Mammary epithelial cell (primary cell): ENCODE data around the gene NNMT.

Experiments
- EZH2 ChIP-seq: IDR thresholded peaks from 2 replicates; pipeline ENCODE4 v1.6.1; 2012; ENCODE audit warnings: low read length, inconsistent platforms, borderline replicate concordance
- TF ChIP-seq, protein P1 (sequence below), 2 donors: IDR thresholded peaks in 1 of 2; conservative IDR thresholded peaks in 1 of 2; 2 replicates each; pipeline ENCODE4 v1.5.1; 2011 to 2012; ENCODE audit warnings: inconsistent platforms in 2 of 2, low read length in 2 of 2, mild to moderate bottlenecking in 2 of 2, control low read depth in 1 of 2, low read depth in 1 of 2; ENCODE audit not compliant: insufficient read depth in 1 of 2; ENCODE audit errors: extremely low read depth in 1 of 2

DNA sequence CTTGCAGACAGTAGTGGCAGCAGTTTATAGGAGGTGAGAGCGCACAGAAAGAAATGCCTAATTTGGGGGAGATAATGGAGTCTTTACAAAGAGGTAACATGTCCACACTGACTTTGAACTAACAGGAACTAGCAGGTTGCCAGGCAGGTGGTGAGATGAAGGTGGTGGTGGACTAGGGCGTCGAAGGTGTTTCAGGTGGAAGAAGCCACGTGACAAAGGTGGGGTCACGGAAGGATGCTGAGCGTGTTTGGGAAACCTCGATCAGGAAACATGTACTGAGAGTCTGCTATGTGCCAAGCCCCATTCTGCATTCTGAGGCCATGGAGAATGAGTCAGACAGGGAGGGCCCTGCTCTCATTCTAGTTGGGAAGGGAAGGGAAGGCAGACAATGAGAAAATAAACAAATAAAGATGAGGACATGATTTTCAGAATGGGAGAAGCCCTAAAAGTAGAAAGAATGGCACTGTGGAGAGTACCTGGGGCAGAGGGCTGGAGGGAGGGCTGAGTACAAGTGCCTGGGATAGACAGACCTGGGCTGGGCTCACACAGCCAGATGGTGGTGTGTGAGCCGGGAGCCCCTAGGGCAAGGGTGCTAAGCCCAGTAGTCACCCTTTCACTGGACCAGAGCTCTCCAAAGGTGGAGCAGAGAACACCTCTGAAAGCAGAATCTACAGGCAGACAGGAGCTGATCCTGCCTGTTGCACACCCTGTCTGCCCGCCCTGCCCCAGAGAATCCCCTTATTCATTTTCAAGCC lies 16.2 kb upstream of the NNMT start:
- TF ChIP-seq, protein P1, sequence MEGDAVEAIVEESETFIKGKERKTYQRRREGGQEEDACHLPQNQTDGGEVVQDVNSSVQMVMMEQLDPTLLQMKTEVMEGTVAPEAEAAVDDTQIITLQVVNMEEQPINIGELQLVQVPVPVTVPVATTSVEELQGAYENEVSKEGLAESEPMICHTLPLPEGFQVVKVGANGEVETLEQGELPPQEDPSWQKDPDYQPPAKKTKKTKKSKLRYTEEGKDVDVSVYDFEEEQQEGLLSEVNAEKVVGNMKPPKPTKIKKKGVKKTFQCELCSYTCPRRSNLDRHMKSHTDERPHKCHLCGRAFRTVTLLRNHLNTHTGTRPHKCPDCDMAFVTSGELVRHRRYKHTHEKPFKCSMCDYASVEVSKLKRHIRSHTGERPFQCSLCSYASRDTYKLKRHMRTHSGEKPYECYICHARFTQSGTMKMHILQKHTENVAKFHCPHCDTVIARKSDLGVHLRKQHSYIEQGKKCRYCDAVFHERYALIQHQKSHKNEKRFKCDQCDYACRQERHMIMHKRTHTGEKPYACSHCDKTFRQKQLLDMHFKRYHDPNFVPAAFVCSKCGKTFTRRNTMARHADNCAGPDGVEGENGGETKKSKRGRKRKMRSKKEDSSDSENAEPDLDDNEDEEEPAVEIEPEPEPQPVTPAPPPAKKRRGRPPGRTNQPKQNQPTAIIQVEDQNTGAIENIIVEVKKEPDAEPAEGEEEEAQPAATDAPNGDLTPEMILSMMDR (conservative IDR thresholded peaks at IDR 0.05 in 1 of 2, IDR thresholded peaks at IDR 0.05 in 1 of 2; ENCODE audit: extremely low read depth in 1 of 2, insufficient read depth in 1 of 2, low read depth in 1 of 2, low read length in 2 of 2), result no peak
- no peak for TF ChIP-seq EZH2
